ENCODE data around the gene TSR1.

GRCh38 chr17:2344528-2344927 is 8.3 kb upstream of the TSR1 start:
- TF ChIP-seq CTCF (IDR thresholded peaks at IDR 0.05) (no peak), POLR2A (IDR thresholded peaks at IDR 0.05) (no peak)

Data from adrenal gland (tissue), 5 donors.